ENCODE results near the gene RABGAP1L.
"Not testable (repeated sequence)": the region's sequence is repeated elsewhere in the genome, so short reads cannot be mapped to it uniquely, and the experiment has no call there.

Gene RABGAP1L

DNA sequence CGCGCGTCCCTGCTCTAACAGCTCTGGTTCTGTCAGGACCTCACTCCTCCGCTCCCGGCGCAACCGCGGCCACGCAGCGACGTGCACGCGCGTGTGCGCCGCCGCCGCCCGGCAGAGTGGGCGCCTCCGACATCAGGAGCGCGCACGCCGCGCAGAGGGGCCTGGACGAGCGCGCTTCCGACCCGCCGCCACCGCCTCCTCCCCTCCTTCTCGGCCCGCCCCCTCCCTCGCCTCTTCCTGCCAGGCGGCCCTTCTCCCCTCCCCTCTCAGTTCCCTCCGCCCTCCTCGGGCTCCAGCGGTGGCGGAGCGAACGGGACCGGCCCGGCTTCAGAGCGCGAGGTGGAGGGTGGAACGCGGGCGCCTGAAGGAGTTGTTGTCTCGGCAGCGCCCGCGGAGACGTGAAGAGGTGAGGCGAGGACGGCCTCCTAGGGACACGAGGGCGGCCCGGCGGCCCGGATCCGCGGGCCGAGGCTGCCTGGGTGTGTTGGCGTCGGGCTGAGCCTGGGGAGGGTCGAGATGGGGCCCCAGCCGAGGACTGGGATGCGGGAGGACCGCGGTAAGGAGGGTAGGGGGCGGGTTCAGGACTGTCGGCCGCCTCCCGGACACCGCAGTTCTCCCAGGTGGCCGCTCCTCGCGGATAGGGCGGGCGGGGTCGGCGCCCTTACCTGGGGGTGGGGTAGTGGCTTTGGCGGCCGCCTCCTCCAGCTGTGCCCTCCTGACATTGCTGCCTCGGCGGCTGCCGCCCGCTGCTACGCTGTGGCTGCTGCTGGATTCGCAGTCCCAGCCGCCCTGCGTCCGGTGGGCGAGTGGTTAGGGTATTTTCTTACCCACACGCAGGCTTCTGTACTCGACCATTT, at the start of gene RABGAP1L:
Gene RABGAP1L, plus strand, starts transcription at position 269 of the 857 bp plus-strand sequence.
- peaks cover 19% of the 10 kb centered on the region; the same call in 1 of the 2 replicates for H3K27me3 ChIP-seq (ENCODE audit: insufficient read depth, low read length)
- H3K27ac ChIP-seq (ENCODE audit: low read length) = peak within 1 kb of the TSS; percentile 71
- peaks cover 4% of the 10 kb centered on the region for H3K4me1 ChIP-seq (ENCODE audit: insufficient read depth, low read length)
- H3K9ac ChIP-seq (ENCODE audit: low read depth, low read length) = peak within 1 kb of the TSS; percentile 84
- H3K36me3 ChIP-seq (ENCODE audit: insufficient read depth, low read depth, low read length) = no peaks in the 10 kb centered on the region
- H3K9me3 ChIP-seq (ENCODE audit: insufficient read depth, low read depth, low read length) = no peaks in the 10 kb centered on the region
- peak within 1 kb of the TSS; percentile 92 for H3K4me3 ChIP-seq (ENCODE audit: low read length)

DNA sequence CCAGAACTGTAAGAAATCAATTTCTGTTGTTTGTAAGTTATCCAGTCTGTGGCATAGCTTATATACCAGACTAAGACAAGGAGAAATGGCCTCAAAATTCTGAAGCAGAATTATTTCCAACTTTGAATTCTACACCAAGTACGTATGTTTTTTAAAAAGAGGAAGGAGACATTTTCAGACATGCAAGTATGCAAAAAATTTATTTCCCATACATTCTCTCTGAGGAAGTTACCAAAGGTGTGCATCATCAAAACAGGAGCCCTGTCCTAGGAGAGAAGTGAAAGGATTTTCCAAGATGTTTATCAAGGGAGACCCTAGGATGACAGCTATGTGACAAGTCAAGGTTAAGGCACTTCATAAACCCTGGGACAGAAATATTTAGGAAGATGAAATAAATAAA, 49.3 kb upstream of the RABGAP1L start:
- no peaks in the 10 kb centered on the region for H3K27me3 ChIP-seq (ENCODE audit: insufficient read depth, low read length)
- H3K4me3 ChIP-seq (ENCODE audit: low read length) = no peak overlapping the region
- H3K27ac ChIP-seq (ENCODE audit: low read length) = no peak overlapping the region
- H3K4me1 ChIP-seq (ENCODE audit: insufficient read depth, low read length) = no peaks in the 10 kb centered on the region
- H3K9me3 ChIP-seq (ENCODE audit: insufficient read depth, low read depth, low read length) = no peaks in the 10 kb centered on the region
- no peaks in the 10 kb centered on the region for H3K36me3 ChIP-seq (ENCODE audit: insufficient read depth, low read depth, low read length)
- H3K9ac ChIP-seq (ENCODE audit: low read depth, low read length) = no peak overlapping the region

DNA sequence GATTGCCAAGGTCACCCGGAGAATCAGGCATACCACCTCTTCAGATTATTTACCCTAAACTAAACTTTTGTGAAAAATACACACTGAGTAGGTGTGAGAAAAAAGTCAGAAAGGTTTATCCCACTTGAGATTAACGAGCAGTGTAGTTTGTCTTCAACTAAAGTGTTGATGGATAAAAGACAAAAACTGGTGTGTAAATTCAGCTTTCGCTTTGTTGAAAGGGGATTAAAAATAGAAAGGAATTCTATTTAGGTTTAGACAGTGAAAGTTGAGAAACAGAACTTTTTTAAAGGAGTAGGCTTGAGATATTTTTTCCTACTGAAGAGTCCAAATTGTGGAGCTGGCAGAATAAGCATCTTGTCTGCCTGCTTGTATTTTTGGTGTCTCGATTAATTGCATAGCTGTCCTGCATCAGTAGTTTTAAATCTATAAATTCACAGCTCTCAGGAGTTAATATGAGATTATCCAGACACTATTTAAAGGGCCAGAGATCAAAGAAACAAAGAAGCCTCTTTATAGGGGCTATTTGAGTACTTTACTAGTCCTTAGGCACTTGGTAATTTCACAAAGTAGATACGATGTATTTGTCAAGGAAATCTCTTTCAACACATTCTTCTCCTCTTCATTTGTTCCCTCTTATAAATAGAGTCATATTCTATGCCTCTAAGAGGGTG, 46.7 kb upstream of the RABGAP1L start:
- Histone ChIP-seq H3K9me3 (ENCODE audit: insufficient read depth, low read depth, low read length) (no peaks in the 10 kb centered on the region), H3K4me3 (ENCODE audit: low read length) (no peak overlapping the region), H3K36me3 (ENCODE audit: insufficient read depth, low read depth, low read length) (no peaks in the 10 kb centered on the region), H3K4me1 (ENCODE audit: insufficient read depth, low read length) (no peaks in the 10 kb centered on the region), H3K9ac (ENCODE audit: low read depth, low read length) (no peak overlapping the region), H3K27me3 (ENCODE audit: insufficient read depth, low read length) (no peaks in the 10 kb centered on the region), H3K27ac (ENCODE audit: low read length) (no peak overlapping the region)

DNA sequence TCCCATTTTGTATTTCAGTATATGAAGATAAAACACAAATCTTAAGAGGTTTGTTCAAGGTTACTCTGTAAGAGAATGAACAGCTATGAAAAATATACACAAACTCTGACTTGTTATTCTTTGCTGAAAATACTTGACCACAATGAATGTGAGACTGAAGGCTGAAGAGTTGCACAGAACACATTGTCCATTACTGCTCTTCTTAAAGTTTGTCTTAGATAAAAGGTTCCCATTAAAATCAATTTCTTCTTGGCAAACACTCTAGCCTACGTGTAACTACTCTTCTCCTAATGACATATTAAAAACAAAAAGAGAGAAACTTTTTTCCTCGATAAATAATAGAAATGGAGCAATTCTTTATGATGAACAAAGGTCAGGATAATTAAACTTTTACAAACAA, 45.2 kb upstream of the RABGAP1L start:
- Histone ChIP-seq H3K9ac (ENCODE audit: low read depth, low read length) (no peak overlapping the region), H3K36me3 (ENCODE audit: insufficient read depth, low read depth, low read length) (no peaks in the 10 kb centered on the region), H3K9me3 (ENCODE audit: insufficient read depth, low read depth, low read length) (no peaks in the 10 kb centered on the region), H3K27me3 (ENCODE audit: insufficient read depth, low read length) (no peaks in the 10 kb centered on the region), H3K27ac (ENCODE audit: low read length) (no peak overlapping the region), H3K4me3 (ENCODE audit: low read length) (no peak overlapping the region), H3K4me1 (ENCODE audit: insufficient read depth, low read length) (no peaks in the 10 kb centered on the region)

DNA sequence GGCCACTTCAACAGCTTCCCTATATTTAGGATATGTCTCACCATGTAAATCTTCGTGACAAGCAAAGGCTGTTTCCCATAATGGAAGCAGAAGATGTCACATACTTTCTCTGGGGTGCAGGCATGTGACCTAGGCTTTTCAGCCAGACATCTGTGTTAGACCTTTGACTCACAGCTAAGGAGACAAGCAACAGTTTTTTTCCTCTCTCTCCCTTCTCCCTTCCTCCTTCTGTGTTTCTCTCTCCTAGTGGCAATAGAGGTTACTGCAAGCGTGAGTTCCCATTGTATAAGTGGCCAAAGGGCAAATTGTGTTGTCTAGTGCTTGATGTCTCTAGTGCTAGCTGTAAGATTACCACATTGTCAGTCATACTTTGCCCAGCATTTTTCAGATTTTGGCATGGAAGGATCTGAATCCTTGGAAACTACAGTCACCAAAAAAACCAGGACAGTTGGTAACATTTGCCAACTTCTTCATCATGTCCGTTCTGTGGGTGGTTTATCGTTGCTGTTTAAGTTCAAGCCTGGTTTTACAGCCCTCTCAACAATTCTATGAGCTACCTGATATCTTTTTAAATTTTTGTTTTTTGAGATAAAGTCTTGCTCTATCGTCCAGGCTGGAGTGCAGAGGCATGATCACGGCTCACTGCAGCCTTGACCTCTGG, 44.4 kb upstream of the RABGAP1L start:
- H3K27ac ChIP-seq (ENCODE audit: low read length) = no peak overlapping the region
- no peaks in the 10 kb centered on the region for H3K27me3 ChIP-seq (ENCODE audit: insufficient read depth, low read length)
- no peak overlapping the region for H3K4me3 ChIP-seq (ENCODE audit: low read length)
- no peak overlapping the region for H3K9ac ChIP-seq (ENCODE audit: low read depth, low read length)
- H3K9me3 ChIP-seq (ENCODE audit: insufficient read depth, low read depth, low read length) = no peaks in the 10 kb centered on the region
- H3K36me3 ChIP-seq (ENCODE audit: insufficient read depth, low read depth, low read length) = no peaks in the 10 kb centered on the region
- no peaks in the 10 kb centered on the region for H3K4me1 ChIP-seq (ENCODE audit: insufficient read depth, low read length)

DNA sequence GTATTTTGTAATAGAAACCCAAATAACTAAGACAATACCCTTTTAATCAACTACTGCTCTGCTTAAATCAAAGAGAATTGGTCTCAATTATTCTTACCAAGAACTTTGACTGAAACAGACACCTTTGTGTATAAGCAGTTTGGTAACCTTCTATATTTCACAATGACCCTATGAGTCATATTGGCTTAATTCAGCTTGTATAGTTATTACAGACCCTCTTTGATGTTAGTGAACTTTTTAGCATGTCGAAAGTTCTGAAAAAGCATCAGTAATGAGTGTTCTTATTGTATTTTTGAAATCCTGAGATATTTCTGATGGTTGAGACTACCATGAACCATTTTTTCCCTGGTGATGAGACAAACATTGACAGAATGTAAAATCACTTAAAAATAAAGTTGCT, 43.3 kb upstream of the RABGAP1L start:
- Histone ChIP-seq H3K4me3 (ENCODE audit: low read length) (no peak overlapping the region), H3K27me3 (ENCODE audit: insufficient read depth, low read length) (no peaks in the 10 kb centered on the region), H3K36me3 (ENCODE audit: insufficient read depth, low read depth, low read length) (no peaks in the 10 kb centered on the region), H3K9ac (ENCODE audit: low read depth, low read length) (no peak overlapping the region), H3K27ac (ENCODE audit: low read length) (no peak overlapping the region), H3K9me3 (ENCODE audit: insufficient read depth, low read depth, low read length) (no peaks in the 10 kb centered on the region), H3K4me1 (ENCODE audit: insufficient read depth, low read length) (no peaks in the 10 kb centered on the region)

DNA sequence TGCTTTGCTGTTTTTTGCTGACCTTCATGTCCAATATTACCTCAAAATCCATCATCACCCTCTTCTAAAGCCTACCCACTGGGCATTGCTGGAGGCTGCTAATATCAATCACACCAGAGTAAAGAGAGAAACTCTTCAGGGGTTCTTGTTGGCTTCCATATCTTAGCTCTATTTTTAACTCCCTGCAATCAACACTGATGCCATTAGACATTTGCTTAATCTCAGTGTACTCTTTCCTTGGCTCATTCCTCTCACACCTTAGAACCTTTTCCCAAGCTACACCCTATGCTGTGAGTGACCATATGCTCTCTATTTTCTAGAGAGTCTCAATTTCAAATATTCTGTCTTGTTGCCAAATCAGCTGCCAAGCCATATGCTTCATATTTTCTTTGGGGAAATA, 40.6 kb upstream of the RABGAP1L start:
- Histone ChIP-seq H3K36me3 (ENCODE audit: insufficient read depth, low read depth, low read length) (no peaks in the 10 kb centered on the region), H3K27me3 (ENCODE audit: insufficient read depth, low read length) (no peaks in the 10 kb centered on the region), H3K4me3 (ENCODE audit: low read length) (no peak overlapping the region)

DNA sequence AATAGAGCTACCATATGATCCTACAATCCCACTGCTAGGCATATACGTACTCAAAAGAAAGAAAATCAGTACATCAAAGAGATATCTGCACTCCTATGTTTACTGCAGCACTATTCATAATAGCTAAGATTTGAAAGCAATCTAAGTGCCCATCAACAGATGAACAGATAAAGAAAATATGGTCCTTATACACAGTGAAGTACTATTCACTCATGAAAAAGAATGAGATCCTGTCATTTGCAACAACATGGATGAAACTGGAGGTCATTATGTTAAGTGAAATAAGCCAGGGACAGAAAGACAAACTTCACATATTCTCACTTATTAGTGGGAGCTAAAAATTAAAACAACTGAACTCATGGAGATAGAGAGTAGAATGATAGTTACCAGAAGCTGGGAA, 37.0 kb upstream of the RABGAP1L start:
- H3K36me3 ChIP-seq (ENCODE audit: insufficient read depth, low read depth, low read length); H3K9ac ChIP-seq (ENCODE audit: low read depth, low read length); H3K27ac ChIP-seq (ENCODE audit: low read length); H3K9me3 ChIP-seq (ENCODE audit: insufficient read depth, low read depth, low read length); H3K4me3 ChIP-seq (ENCODE audit: low read length); H3K27me3 ChIP-seq (ENCODE audit: insufficient read depth, low read length); H3K4me1 ChIP-seq (ENCODE audit: insufficient read depth, low read length): not testable (repeated sequence)

More for the DNA sequence above, 40.6 kb upstream of the RABGAP1L start:
- no peaks in the 10 kb centered on the region for H3K4me1 ChIP-seq (ENCODE audit: insufficient read depth, low read length)
- no peak overlapping the region for H3K9ac ChIP-seq (ENCODE audit: low read depth, low read length)
- H3K27ac ChIP-seq (ENCODE audit: low read length) = no peak overlapping the region
- H3K9me3 ChIP-seq (ENCODE audit: insufficient read depth, low read depth, low read length) = no peaks in the 10 kb centered on the region

DNA sequence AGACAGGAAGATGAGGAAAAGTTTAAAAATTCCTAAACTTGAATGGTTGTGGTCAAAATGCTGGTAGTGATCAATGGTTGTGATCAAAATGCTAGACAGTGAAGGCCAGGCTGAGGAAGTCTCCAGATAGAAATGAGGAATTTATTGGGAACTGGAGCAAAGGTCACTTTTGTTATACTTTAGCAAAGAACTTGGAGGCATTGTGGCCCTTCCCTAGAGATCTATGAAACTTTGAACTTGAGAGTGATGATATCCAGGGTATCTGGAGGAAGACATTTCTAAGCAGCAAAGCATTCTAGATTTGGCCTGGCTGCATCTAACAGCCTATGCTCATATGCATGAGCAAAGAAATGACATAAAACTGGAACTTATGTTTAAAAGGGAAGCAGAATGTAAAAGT, 35.5 kb upstream of the RABGAP1L start:
- Histone ChIP-seq H3K36me3 (ENCODE audit: insufficient read depth, low read depth, low read length) (no peaks in the 10 kb centered on the region), H3K9ac (ENCODE audit: low read depth, low read length) (no peak overlapping the region), H3K9me3 (ENCODE audit: insufficient read depth, low read depth, low read length) (no peaks in the 10 kb centered on the region; the same call in 1 of the 2 replicates), H3K4me1 (ENCODE audit: insufficient read depth, low read length) (no peaks in the 10 kb centered on the region), H3K27me3 (ENCODE audit: insufficient read depth, low read length) (no peaks in the 10 kb centered on the region), H3K4me3 (ENCODE audit: low read length) (no peak overlapping the region), H3K27ac (ENCODE audit: low read length) (no peak overlapping the region)

DNA sequence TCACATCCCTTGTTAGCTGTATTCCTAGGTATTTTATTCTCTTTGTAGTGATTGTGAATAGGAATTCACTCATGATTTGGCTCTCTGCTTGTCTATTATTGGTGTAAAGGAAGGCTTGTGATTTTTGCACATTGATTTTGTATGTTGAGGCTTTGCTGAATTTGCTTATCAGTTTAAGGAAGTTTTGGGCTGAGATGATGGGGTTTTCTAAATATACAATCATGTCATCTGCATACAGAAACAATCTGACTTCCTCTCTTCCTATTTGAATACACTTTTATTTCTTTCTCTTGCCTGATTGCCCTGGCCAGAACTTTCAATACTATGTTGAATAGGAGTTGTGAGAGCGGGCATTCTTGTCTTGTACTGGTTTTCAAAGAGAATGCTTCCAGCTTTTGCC, 32.1 kb upstream of the RABGAP1L start:
- not testable (repeated sequence) for H3K36me3 ChIP-seq (ENCODE audit: insufficient read depth, low read depth, low read length); H3K9ac ChIP-seq (ENCODE audit: low read depth, low read length); H3K4me3 ChIP-seq (ENCODE audit: low read length); H3K27me3 ChIP-seq (ENCODE audit: insufficient read depth, low read length); H3K27ac ChIP-seq (ENCODE audit: low read length); H3K4me1 ChIP-seq (ENCODE audit: insufficient read depth, low read length); H3K9me3 ChIP-seq (ENCODE audit: insufficient read depth, low read depth, low read length)

DNA sequence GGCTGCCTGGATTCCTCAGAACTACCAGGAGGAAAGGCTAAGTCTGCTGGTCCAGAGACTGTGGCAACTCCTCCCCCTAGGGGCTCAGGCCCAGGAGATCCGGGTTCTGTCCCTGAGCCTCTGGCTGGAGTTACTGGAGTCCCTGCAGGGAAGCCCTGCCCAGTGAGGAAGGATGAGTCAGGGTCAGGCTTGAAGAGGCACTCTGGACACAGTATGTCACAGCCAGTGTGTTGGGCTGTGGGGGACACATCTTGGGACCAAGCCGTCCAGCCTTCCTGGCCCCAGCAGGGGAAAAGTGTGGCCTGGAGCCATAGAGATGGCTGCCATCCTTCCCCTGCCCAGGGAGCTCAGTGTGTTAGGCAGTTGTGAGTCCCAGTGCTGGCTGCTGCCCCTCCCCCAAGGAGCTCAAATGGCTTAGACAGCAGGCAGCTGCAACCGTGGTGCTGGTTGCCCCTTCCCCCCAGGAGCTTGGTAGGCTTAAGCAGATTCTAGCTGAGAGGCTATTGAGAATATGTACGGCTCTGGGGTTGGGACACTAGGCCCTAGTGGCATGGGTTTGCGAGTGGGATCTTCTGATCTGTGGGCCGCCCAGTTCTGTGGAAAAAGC, 28.2 kb upstream of the RABGAP1L start:
- no peak overlapping the region; the same call in 1 of the 2 replicates for H3K9ac ChIP-seq (ENCODE audit: low read depth, low read length)

More for the DNA sequence above, 28.2 kb upstream of the RABGAP1L start:
- no peaks in the 10 kb centered on the region for H3K36me3 ChIP-seq (ENCODE audit: insufficient read depth, low read depth, low read length)
- H3K4me3 ChIP-seq (ENCODE audit: low read length) = no peak overlapping the region
- H3K9me3 ChIP-seq (ENCODE audit: insufficient read depth, low read depth, low read length) = no peaks in the 10 kb centered on the region; the same call in 1 of the 2 replicates
- no peaks in the 10 kb centered on the region for H3K27me3 ChIP-seq (ENCODE audit: insufficient read depth, low read length)
- no peak overlapping the region for H3K27ac ChIP-seq (ENCODE audit: low read length)
- no peaks in the 10 kb centered on the region for H3K4me1 ChIP-seq (ENCODE audit: insufficient read depth, low read length)

Measured in iPS-20b (cell line).